HUES48 (cell line): ENCODE measurements around the gene CDK6.

Experiments used
- H3K27ac ChIP-seq: one replicate; pipeline ENCODE4 v1.7.0; 2013; ENCODE audit warnings: low read depth, low read length, inconsistent platforms
- H3K27me3 ChIP-seq: 2 replicates; pipeline ENCODE4 v1.6.1; 2013; ENCODE audit warnings: mild to moderate bottlenecking, low read length; ENCODE audit not compliant: control insufficient read depth, insufficient read depth
- H3K36me3 ChIP-seq: 2 replicates; pipeline ENCODE4 v1.6.1; 2013; ENCODE audit warnings: low read length; ENCODE audit not compliant: control insufficient read depth, insufficient read depth
- H3K4me1 ChIP-seq: 2 replicates; pipeline ENCODE4 v1.6.1; 2013; ENCODE audit warnings: mild to moderate bottlenecking, low read length; ENCODE audit not compliant: control insufficient read depth, insufficient read depth
- H3K4me3 ChIP-seq: 2 replicates; pipeline ENCODE4 v1.5.1; 2013; ENCODE audit warnings: mild to moderate bottlenecking, low read depth, low read length
- H3K9ac ChIP-seq: 2 replicates; pipeline ENCODE4 v1.6.1; 2013; ENCODE audit warnings: mild to moderate bottlenecking, low read depth, low read length, moderate library complexity
- H3K9me3 ChIP-seq: 2 replicates; pipeline ENCODE4 v1.6.1; 2013; ENCODE audit warnings: low read length; ENCODE audit not compliant: control insufficient read depth, insufficient read depth

Gene CDK6

DNA sequence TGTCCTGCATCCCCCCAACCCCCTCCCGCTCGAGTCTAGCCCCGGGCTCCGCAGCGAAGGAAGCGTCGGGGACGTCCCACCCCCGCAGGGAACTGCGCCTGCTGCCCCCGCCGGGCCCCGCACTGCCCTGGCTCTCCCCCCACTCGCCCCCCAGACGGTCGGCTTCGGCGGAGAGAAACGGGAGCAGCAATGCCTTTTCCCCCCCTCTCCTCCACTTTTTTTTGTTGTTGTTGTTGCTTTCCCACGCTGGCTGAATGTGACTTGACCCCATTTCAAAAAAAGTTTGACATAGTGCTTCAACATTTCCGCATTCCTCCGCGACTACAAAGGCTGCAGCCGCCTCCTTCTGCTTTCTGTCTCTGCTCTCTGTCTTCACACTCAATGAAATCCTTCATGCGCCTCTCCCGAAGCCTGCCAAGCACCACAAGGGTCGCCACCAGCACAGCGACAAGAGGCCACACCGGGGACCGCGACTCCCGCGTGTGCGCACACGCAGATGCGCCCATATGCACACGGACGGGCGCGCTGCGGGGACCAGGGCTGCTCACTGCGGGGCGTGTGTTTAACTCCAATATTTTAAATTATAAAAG is 1.0 kb downstream of the CDK6 start:
- H3K4me1 ChIP-seq, result peaks cover 36% of the 10 kb centered on the region
- peak overlapping the region; percentile 90 for H3K27ac ChIP-seq
- no peaks in the 10 kb centered on the region for H3K36me3 ChIP-seq
- H3K27me3 ChIP-seq, result peaks cover 29% of the 10 kb centered on the region
- H3K4me3 ChIP-seq, result peak overlapping the region; percentile 72
- no peaks in the 10 kb centered on the region for H3K9me3 ChIP-seq
- no peak overlapping the region for H3K9ac ChIP-seq

- peak overlapping the region; percentile 90 for H3K27ac ChIP-seq
- H3K9me3 ChIP-seq, result no peaks in the 10 kb centered on the region
- no peaks in the 10 kb centered on the region for H3K36me3 ChIP-seq
- peaks cover 39% of the 10 kb centered on the region for H3K4me1 ChIP-seq
- H3K27me3 ChIP-seq, result peaks cover 28% of the 10 kb centered on the region
- H3K4me3 ChIP-seq, result peak overlapping the region; percentile 72
- peak overlapping the region; percentile 37; the same call in 1 of the 2 replicates for H3K9ac ChIP-seq
Measured at GRCh38 chr7:92834507-92835260, 1.7 kb downstream of the CDK6 start.

GRCh38 chr7:92833766-92834506 is 2.4 kb downstream of the CDK6 start:
- H3K27me3 ChIP-seq, result peaks cover 21% of the 10 kb centered on the region
- H3K4me1 ChIP-seq, result peaks cover 47% of the 10 kb centered on the region

DNA sequence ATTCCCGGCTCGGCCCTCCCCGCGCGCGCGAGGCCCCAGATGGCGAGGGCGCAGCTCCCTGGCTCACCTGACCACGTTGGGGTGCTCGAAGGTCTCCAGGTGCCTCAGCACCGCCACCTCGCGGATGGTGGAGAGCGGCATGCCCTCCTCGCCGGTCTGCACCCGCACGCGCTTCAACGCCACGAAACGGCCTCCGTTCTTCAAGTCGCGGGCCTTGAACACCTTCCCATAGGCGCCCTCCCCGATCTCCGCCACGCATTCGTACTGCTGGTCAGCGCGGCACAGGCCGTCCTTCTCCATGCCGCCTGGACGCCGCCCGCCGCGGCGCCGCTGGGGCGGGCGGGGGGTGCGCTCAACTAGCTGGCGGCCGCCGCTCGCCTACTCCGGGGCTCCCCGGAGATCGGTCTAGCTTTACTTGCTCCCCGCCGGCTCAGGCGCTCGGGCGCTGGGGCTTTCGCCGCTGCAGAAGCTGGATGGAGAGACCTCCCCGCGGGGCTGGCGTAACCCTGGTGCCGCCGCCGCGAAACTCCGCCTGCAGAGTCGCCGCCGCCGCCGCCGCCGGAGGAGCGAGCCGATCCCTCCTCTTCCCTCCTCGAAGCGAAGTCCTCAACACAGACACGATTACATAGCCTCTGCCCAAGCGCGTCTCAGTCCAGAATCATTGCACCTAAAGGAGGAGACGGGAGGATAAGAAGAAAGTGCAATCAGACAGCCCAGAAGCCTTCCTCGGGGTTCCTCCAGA is 3.2 kb downstream of the CDK6 start:
- Histone ChIP-seq H3K4me3 (peak overlapping the region; percentile 72), H3K27me3 (peaks cover 13% of the 10 kb centered on the region), H3K4me1 (peaks cover 52% of the 10 kb centered on the region), H3K36me3 (no peaks in the 10 kb centered on the region), H3K9ac (peak overlapping the region; percentile 73), H3K27ac (peak overlapping the region; percentile 90), H3K9me3 (no peaks in the 10 kb centered on the region)

More at GRCh38 chr7:92833766-92834506, 2.4 kb downstream of the CDK6 start:
- Histone ChIP-seq H3K9ac (peak overlapping the region; percentile 73), H3K36me3 (no peaks in the 10 kb centered on the region), H3K4me3 (peak overlapping the region; percentile 72), H3K9me3 (no peaks in the 10 kb centered on the region), H3K27ac (peak overlapping the region; percentile 90)

DNA sequence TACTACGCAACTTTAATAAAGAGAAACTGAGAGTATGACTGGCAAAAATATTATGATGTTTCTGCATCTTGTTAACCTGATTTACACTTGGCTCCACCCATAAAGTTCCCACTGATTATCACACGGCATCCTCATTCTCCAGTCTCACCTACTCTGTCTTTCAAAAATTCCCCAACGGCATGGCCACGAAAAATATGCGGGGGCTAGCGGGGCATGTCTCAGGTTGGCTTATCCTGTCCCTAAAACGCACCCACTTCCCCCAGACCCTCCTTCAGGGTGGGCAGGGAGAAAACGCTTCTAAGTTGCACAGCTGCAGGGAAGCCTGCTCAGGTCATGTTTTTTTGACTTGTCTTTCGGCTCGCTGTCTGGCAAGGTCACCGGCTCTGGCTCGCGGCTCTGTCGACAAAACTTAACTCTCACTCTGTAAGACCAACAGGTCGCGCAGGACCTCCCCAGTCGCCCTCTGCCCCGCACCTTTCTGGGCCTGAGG is 3.8 kb downstream of the CDK6 start:
- Histone ChIP-seq H3K4me3 (peak overlapping the region; percentile 72), H3K4me1 (peaks cover 49% of the 10 kb centered on the region), H3K9me3 (no peaks in the 10 kb centered on the region), H3K27ac (peak overlapping the region; percentile 90), H3K9ac (peak overlapping the region; percentile 73), H3K36me3 (no peaks in the 10 kb centered on the region), H3K27me3 (peaks cover 7% of the 10 kb centered on the region)

GRCh38 chr7:92831716-92832533 is 4.4 kb downstream of the CDK6 start:
- Histone ChIP-seq H3K27me3 (peaks cover under 1% of the 10 kb centered on the region; the same call in 1 of the 2 replicates), H3K9me3 (no peaks in the 10 kb centered on the region), H3K27ac (peak overlapping the region; percentile 90), H3K4me1 (peaks cover 50% of the 10 kb centered on the region), H3K9ac (peak overlapping the region; percentile 73), H3K36me3 (no peaks in the 10 kb centered on the region), H3K4me3 (peak overlapping the region; percentile 72)

DNA sequence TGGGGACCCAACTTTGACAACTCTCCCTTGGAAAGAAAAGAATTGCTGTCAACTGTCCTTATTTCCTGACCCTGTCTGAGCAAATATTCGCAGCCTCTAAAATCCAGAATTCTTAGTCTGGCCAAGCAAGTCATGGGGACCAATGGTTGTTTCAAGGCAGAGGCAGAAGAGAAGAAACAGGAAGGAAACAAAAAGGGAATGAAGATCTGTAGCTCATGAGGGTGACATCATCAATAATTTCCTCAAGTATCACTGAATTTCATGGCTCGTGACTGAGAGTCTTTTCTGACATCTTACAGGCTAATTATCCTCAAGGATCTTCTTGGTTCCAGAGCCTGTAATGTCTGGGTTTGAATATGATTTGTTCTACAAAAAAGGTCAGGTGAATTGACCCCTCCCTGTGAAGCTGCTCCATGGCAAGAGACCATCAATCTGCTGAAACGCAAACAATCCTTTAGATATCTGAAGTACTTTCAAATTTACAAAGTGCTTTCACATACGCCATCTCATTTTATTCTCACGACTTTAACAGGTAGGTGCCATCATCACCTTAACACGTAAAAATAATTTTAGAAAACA is 5.8 kb downstream of the CDK6 start:
- Histone ChIP-seq H3K27me3 (no peaks in the 10 kb centered on the region), H3K4me1 (peaks cover 57% of the 10 kb centered on the region), H3K4me3 (peak overlapping the region; percentile 72), H3K9ac (no peak overlapping the region; the same call in 1 of the 2 replicates), H3K27ac (no peak overlapping the region), H3K9me3 (no peaks in the 10 kb centered on the region), H3K36me3 (no peaks in the 10 kb centered on the region)

GRCh38 chr7:92830027-92830426 is 6.3 kb downstream of the CDK6 start:
- no peak overlapping the region; the same call in 1 of the 2 replicates for H3K4me3 ChIP-seq
- no peaks in the 10 kb centered on the region for H3K36me3 ChIP-seq
- peaks cover 63% of the 10 kb centered on the region for H3K4me1 ChIP-seq
- H3K9me3 ChIP-seq, result no peaks in the 10 kb centered on the region
- H3K27me3 ChIP-seq, result no peaks in the 10 kb centered on the region
- H3K9ac ChIP-seq, result no peak overlapping the region
- H3K27ac ChIP-seq, result no peak overlapping the region

DNA sequence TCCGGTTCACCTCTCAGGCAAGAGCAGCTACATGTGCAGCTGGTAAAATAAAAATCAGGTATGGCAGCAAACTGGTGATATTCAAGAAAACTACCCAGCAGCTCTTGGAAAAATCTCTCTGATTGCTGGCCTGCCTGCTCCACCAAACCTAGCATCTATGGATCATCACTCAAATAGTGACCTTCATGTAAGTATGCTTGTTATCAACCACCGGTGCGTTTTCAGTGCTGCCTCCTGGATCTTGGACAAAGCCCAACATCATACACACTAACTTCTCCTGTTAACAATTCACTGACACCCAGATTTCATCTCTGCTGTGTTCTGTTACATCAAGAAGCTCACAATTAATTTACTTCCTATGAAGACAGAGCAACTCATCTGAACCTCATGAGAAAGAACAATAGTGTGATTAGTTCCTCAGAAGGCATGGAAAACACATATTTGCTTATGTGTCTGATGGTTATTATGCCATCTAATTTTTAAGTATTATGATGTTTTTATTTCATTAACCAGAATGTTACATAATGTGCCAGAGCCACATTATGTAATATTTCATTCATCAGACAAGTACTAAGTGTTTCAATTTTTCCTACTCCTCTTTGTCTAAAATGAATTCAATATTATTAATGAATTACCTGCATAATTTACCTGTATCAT is 8.8 kb downstream of the CDK6 start:
- Histone ChIP-seq H3K27ac (no peak overlapping the region), H3K4me1 (peaks cover 79% of the 10 kb centered on the region), H3K36me3 (no peaks in the 10 kb centered on the region), H3K9ac (no peak overlapping the region), H3K27me3 (no peaks in the 10 kb centered on the region), H3K9me3 (no peaks in the 10 kb centered on the region), H3K4me3 (no peak overlapping the region)
